GM19099 (cell line): ENCODE results near the gene C16orf86.

ENCODE experiments used
- POLR2A ChIP-seq: IDR thresholded peaks from 3 replicates; pipeline ENCODE4 v1.6.1; 2011; ENCODE audit warnings: low read depth; ENCODE audit not compliant: insufficient read length; ENCODE audit errors: extremely low read depth

C16orf86 gene

DNA sequence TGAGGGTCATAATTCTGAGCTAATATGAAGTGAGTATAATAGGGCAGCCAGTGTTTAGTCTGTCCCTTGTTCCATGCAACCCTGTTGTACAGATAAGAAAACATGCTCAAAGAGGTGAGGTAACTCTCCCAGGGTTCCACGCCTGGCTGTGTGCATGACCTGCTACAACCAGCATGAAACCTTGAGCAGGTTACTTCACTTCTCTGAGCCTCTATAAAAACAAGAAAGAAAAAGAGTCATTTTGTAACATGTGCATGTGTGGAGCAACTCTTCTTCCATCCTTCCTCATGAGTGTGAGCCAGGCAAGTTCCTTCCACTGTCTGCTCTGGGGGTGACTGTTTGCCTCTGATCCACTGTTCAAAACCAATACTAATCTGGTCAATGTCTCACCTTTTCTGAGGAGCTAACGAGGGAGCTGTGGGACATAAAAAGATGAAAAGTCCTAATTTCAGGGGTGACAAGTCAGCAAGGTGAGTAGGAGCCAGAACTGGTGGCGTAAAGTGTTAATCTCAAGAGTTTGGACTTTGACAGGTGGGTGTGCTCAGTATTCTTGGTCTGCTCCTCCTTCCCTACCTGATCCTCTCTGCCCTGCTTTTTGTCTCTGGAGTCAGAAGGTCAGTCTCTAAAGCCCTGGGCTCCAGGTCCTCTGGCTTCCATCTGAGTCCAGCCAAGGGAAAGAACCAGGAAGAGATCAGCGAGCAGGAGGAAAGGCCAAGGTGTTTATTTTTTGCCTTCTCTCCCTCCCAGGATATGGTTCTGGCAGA lies 31.0 kb downstream of the C16orf86 start:
- no peak for TF ChIP-seq POLR2A

DNA sequence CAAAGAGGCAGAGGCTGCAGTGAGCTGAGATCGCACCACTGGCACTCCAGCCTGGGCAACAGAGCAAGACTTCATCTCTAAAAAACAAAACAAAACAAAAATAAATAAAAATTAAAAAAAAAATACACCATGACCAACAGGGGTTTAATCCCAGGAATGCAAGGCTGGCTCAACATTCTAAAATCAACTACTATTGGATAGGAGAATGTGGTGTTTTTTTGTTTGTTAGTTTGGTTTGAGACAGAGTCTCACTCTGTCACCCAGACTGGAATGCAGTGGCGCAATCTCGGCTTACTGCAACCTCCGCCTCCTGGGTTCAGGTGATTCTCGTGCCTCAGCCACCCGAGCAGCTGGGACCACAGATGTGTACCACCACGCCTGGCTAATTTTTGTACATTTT lies 32.7 kb downstream of the C16orf86 start:
- no peak for TF ChIP-seq POLR2A

DNA sequence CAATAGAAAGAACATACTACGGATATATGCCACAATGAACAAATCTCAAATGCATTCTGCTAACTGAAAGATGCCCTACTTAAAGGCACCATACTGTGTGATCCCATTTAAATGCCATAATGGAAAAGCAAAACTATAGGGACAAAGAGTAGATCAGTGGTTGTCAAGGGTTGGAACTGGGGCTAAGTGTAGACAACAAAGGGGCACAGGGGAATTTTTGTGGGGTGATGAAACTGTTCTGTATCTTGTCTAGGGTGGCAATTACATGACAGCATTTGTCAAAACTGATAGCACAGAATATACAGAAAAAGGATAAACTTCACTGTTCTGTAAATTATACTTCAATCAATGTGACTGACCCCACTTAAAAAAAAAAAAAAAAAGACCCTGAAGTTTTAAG lies 34.8 kb downstream of the C16orf86 start:
- no peak for TF ChIP-seq POLR2A

DNA sequence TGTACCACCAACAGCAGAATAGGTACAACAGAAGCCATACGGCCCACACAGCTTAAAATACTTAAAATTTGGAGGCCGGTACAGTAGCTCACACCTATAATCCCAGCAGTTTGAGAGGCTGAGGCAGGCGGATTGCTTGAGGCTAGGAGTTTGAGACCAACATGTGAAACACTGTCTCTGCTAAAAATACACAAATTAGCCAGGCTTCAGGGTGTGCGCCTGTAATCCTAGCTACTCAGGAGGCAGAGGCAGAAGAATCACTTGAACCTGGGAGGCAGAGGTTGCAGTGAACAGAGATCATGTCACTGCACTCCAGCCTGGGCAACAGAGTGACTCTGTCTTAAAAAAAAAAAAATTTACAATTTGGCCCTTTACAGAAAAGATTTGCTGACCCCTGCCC lies 35.5 kb downstream of the C16orf86 start:
- TF ChIP-seq POLR2A, result no peak

DNA sequence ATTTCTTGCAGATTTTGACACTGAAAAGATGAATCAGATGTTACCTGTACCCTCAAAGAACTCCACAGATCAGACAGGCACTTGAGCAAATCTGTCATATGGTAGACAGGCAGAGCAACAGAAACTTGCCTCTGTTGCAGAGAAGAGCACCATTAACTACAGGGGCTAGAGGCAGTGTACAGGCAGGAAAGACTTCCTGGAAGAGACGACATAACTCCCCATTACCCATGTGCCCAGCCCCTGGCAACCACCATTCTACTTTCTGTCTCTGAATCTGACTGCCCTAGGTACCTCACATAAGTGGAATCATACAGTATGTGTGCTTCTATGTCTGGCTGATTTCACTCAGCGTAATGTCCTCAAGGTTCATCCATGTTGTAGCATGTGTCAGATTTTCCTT lies 37.0 kb downstream of the C16orf86 start:
- TF ChIP-seq POLR2A, result no peak

DNA sequence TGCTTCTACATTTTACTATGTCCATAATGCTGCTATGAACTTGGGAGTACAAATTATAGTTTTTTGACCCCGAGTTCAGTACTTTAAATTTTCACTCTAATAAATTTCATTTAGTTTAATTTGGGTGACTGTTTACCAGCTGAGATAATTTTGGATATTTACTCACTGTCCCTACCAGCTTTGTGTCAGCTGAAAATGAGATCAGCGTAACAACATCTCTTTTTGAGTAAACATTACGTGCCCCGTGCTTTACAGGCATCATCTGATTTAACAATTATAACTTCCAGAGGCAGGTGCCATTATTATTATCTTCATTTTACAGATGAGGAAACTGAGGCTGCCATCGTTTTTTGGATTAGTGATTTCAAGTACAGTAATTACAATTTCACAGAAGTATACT lies 37.5 kb downstream of the C16orf86 start:
- no peak for TF ChIP-seq POLR2A

DNA sequence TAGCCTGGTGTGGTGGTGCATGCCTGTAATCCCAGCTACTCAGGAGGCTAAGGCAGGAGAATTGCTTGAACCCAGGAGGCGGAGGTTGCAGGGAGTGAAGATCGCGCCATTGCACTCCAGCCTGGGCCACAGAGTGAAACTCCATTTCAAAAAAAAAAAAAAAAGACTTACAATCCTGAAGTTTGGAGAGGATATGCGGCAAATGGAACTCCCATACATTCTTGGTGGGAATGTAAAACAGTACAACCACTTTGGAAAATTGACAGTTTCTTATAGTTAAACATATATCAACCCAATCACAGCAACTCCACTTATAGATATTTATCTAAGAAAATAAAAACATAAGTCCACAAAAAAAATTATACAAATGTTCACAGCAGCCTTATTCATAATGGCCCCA lies 40.6 kb downstream of the C16orf86 start:
- no peak for TF ChIP-seq POLR2A

DNA sequence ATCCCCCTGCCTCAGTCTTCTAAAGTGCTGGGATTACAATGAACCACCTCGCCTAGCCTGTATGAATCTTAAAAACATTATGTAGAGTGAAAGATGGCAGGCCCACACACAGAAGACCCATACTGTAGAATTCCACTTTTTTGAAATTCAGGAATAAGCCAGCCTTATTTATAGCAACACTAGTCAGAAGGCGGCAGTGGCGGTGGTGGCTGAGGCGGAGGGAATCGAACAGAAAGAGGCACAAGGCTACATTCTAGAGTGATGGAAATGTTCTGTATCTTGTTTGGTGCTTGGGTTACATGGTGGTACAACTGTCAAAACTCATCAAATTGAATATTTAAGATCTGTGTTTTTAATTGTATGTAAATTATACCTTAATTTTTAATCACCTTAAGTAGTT lies 41.2 kb downstream of the C16orf86 start:
- TF ChIP-seq POLR2A, result no peak

DNA sequence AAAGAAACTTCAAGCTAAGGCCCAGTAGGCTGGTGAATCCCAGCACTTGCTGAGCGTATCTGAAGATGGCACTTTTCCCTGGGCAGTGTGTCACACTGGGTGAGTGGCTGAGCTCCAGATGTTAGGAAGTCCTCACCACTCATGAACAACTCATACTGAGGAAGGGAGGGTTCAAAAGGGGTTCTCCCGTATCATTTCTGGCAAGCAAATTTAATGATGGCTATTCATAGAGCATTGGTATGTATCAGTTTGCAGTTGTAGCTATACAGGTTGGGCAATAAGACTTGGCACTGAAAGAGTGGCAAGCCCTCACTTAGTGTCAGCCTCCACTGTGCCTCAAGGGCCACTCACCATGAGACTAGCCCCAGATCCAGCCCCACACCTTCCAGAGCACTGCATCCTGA lies 41.8 kb downstream of the C16orf86 start:
- no peak for TF ChIP-seq POLR2A

DNA sequence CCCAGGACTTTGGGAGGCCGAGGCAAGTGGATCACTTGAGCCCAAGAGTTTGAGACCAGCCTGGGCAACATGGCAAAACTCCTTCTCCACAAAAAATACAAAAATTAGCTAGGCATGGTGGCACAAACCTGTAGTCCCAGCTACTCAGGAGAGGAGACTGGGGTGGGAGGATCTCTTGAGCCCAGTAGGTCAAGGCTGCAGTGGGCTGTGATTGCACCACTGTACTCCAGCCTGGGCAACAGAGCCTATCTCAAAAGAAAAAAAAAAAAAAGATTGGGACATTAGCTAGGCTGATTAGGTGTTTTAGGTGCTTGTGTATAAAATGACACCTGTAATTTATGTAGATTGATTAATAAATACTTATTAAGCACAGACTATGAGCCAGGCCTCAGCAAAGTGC lies 42.4 kb downstream of the C16orf86 start:
- no peak for TF ChIP-seq POLR2A

DNA sequence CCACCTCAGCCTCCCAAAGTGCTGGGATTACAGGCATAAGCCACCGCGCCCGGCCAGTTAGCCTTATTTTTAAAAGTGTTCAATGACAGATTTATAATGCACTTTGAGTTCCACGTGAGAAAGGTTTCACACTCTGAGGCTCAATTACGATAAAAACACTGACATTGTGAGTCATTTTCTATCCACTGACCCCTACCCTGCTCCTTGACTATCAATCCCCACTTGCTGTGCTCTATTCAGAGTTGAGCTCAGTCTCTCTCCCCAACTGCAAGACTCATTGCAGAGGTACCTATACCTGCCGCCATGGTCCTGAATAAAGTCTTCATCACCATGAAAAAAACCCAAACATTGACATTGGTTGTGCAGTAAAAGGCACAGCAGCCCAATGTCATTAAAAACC lies 44.0 kb downstream of the C16orf86 start:
- TF ChIP-seq POLR2A, result no peak

DNA sequence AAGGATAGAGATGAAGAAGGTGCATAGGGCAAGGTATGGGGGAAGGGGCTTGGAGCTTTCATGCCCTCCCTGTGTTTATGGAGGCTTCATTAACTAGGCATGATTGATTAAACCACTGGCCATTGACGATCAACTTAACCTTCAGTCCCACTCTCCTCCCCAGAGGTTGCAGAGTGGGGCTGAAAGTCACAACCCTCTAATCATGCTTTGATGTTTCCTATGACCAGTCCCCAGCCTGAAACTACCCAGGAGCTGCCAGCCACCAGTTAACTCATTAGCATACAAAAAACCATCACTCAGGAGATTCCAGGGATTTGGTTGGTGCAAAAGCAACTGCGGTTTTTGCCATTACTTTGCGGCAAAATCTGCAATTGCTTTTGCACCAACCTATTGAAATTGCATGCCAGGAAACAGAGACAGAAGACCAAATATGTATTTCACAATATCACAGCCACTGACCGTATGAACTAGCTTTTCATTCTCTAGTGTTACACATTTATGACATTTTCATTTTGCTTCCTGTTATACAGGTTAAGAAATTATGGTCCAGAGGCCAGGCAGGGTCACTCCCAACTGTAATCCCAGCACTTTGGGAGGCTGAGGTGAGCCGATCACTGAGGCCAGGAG lies 47.1 kb downstream of the C16orf86 start:
- no peak for TF ChIP-seq POLR2A

DNA sequence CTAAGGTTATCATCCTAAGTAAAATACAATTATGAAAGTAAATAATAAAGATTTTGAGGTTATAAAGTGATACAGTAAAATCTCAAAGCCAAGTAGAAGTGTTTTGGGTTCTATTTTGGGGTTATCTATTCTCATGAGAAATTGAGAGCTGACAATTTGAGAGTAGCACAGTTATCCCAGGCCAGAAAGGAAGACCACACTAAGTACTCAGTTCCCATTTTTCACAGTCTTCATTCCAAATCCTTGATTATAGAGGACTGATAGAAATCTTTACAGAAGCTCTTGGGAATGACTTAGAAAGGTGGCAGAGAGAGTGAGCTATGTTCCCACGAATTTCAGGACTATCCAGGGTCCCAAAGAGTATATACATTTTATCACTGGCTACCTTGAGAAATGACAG lies 47.9 kb downstream of the C16orf86 start:
- TF ChIP-seq POLR2A, result no peak

DNA sequence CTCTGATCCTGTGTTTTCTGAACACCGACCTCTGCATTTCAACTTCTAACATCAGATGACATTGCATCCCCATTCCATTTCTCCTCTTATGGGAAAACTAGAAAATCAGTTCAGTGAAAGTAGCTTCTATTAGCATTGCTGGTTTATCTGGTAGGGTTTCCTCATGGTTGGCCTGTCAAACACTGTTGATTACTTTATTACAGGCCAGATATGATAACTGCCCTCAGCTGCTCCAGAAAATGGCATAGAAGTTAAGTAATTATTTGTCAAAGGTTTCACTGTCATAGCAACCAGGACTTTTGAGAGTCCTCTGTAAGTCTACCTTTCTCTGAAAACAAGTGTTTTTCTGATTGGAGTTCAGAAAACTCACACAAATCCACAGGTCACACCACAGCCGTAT lies 49.5 kb downstream of the C16orf86 start:
- TF ChIP-seq POLR2A, result no peak
